GM13976 (cell line): ENCODE measurements around the gene MUC4.
"Not testable (repeated sequence)": the region's sequence is repeated elsewhere in the genome, so short reads cannot be mapped to it uniquely, and the experiment has no call there.

Experiments
- DNase-seq: peaks from one replicate; pipeline ENCODE4 v3.0.0; 2012; ENCODE audit warnings: low spot score
- in situ Hi-C: fragments of 300-500 bp; cut with MboI; formaldehyde crosslinking; loops from one replicate; pipeline ENCODE4 v1.12.0; 2022; ENCODE audit warnings: low sequenced_read_pairs, mixed read lengths, inconsistent platforms; ENCODE audit not compliant: unreplicated experiment
- TF ChIP-seq, protein P1 (sequence below): IDR thresholded peaks from 2 replicates; pipeline ENCODE4 v1.5.1; 2012; ENCODE audit warnings: borderline replicate concordance, mild to moderate bottlenecking; ENCODE audit not compliant: insufficient read depth; ENCODE audit errors: extremely low read depth, missing control alignments, control extremely low read depth

Gene MUC4

GRCh38 chr3:195774917-195775316 lies 36.8 kb downstream of the MUC4 start:
- TF ChIP-seq, protein P1, sequence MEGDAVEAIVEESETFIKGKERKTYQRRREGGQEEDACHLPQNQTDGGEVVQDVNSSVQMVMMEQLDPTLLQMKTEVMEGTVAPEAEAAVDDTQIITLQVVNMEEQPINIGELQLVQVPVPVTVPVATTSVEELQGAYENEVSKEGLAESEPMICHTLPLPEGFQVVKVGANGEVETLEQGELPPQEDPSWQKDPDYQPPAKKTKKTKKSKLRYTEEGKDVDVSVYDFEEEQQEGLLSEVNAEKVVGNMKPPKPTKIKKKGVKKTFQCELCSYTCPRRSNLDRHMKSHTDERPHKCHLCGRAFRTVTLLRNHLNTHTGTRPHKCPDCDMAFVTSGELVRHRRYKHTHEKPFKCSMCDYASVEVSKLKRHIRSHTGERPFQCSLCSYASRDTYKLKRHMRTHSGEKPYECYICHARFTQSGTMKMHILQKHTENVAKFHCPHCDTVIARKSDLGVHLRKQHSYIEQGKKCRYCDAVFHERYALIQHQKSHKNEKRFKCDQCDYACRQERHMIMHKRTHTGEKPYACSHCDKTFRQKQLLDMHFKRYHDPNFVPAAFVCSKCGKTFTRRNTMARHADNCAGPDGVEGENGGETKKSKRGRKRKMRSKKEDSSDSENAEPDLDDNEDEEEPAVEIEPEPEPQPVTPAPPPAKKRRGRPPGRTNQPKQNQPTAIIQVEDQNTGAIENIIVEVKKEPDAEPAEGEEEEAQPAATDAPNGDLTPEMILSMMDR, result peak; percentile 21
- DNase-seq, result peak; percentile 47
- in situ Hi-C loops, result no loop called here

DNA sequence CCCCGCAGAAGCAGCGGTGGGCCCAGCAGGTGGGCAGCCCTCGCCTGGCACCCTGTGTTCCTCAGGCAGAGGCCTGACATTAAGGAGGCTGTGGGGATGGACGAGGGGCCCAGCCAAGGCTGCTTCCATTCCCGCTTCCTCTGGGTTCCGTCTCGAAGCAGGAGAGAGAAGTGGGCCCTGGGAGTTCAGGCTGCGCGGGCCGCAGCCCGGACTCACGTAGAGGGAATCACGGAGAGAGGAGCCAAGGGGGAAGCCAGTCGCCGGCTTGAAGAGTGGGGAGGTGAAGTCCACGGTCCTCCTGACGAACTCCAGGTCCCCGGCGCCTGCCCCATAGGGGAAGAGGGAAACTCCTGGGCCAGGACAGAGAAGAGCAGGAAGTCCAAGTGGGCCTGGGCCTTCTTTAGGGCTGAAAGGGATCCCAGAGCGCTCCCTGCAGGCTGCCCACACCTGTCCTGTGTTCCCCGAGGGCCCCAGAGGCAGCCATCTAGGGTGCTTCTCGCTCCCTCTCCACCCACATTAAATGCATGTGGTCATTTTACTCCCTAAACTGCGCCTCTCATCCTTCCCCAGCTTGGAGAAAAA lies 37.7 kb downstream of the MUC4 start:
- TF ChIP-seq, protein P1, result no peak
- no peak for DNase-seq
- in situ Hi-C loops, result no loop called here

DNA sequence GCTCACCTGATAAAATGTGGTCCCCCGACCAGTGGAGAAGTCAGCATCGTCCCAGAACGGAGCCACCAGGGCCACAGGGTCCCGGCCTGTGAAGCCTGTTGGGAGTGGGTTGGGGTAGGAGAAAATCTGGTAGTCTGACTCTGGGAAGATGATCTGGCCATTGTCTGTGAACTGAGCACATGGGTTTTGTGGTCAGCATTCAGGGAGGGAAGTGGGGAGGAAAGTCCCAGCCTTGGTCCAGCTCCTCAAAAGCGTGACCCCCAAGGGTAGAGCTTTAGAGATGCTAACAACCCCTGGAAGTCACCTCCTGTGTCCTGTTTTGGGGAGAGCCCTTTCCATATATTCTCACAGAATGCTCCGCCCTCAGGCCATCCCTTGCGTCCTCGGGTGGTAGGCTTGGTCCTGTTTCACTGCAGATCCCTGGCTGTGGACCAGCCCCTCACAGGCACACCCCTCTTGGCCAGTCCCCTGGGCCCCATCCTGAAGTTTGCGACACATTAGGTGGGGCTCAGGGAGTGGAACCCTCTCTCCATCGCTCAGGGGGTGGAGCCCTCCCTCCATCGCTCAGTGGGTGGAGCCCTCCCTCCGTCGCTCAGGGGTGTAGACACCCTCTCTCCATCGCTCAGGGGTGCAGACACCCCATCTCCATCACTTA lies 40.0 kb downstream of the MUC4 start:
- DNase-seq, result no peak
- in situ Hi-C loops, result no loop called here
- TF ChIP-seq, protein P1, result no peak

DNA sequence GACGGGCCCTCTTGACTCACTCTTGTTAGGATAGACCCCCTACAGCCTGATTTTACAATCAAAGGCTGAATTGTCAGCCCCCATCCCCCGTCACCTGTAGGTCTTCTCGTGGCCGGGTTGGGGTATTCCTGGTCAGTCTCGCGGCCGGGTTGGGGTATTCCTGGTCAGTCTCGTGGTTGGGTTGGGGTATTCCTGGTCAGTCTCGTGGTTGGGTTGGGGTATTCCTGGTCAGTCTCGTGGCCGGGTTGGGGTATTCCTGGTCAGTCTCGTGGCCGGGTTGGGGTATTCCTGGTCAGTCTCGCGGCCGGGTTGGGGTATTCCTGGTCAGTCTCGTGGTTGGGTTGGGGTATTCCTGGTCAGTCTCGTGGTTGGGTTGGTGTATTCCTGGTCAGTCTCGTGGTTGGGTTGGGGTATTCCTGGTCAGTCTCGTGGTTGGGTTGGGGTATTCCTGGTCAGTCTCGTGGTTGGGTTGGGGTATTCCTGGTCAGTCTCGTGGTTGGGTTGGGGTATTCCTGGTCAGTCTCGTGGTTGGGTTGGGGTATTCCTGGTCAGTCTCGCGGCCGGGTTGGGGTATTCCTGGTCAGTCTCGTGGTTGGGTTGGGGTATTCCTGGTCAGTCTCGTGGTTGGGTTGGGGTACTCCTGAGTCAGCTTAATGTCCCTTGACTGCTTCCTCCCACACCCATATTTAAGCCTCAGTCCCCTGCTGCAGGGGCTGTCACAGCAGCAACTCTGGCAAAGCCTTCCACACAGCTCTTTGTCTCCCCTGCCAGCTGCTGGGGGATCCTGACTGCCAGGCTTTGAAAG lies 40.7 kb downstream of the MUC4 start:
- peak; percentile 49 for DNase-seq
- in situ Hi-C loops, result not testable (repeated sequence)

- peak; percentile 41 for DNase-seq
- TF ChIP-seq, protein P1, result no peak
- in situ Hi-C loops, result no loop called here
These were observed 41.5 kb downstream of the MUC4 start for GRCh38 chr3:195770081-195770840.

- in situ Hi-C loops, result no loop called here
- TF ChIP-seq, protein P1, result no peak
- DNase-seq, result no peak
These were observed 42.2 kb downstream of the MUC4 start for GRCh38 chr3:195769551-195769950.
